HG03060 (cell line): Measurements from ENCODE around the gene GCC2.

ENCODE experiments used
- ATAC-seq: cut with Tn5 transposase; IDR thresholded peaks from one replicate; pipeline ENCODE4 v1.9.1; 2021; ENCODE audit warnings: low read depth, moderate number of reproducible peaks; ENCODE audit not compliant: unreplicated experiment

The GCC2 gene, protein sequence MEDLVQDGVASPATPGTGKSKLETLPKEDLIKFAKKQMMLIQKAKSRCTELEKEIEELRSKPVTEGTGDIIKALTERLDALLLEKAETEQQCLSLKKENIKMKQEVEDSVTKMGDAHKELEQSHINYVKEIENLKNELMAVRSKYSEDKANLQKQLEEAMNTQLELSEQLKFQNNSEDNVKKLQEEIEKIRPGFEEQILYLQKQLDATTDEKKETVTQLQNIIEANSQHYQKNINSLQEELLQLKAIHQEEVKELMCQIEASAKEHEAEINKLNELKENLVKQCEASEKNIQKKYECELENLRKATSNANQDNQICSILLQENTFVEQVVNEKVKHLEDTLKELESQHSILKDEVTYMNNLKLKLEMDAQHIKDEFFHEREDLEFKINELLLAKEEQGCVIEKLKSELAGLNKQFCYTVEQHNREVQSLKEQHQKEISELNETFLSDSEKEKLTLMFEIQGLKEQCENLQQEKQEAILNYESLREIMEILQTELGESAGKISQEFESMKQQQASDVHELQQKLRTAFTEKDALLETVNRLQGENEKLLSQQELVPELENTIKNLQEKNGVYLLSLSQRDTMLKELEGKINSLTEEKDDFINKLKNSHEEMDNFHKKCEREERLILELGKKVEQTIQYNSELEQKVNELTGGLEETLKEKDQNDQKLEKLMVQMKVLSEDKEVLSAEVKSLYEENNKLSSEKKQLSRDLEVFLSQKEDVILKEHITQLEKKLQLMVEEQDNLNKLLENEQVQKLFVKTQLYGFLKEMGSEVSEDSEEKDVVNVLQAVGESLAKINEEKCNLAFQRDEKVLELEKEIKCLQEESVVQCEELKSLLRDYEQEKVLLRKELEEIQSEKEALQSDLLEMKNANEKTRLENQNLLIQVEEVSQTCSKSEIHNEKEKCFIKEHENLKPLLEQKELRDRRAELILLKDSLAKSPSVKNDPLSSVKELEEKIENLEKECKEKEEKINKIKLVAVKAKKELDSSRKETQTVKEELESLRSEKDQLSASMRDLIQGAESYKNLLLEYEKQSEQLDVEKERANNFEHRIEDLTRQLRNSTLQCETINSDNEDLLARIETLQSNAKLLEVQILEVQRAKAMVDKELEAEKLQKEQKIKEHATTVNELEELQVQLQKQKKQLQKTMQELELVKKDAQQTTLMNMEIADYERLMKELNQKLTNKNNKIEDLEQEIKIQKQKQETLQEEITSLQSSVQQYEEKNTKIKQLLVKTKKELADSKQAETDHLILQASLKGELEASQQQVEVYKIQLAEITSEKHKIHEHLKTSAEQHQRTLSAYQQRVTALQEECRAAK (N-terminal part only)

GRCh38 chr2:108448678-108449409 lies at the start of gene GCC2:
Gene GCC2, plus strand, starts transcription at chr2:108449206. Its CDS starts 69 bp downstream, at chr2:108449275.
- peak; percentile 99 for ATAC-seq

DNA sequence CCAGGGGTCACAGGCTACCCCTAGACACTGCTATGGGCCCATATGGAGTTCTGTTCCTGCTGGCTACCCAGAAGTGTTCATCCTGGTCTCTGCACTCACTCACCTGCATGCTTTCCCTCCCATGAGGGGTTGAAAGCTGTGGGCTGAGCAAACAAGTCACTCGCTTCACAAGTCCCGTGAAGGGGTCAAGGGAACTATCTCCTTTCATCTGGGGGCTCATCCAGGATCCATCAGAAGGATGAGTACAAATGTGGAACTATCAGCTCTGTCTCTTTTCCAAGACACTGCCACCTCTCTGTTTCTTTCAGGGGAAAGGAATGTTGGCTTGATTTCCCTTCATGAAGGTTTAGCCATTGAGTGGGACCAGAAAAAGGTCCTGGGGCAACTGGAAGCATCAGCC lies 49.5 kb upstream of the GCC2 start:
- no peak for ATAC-seq

GRCh38 chr2:108401800-108402199 lies 47.2 kb upstream of the GCC2 start:
- no peak for ATAC-seq

DNA sequence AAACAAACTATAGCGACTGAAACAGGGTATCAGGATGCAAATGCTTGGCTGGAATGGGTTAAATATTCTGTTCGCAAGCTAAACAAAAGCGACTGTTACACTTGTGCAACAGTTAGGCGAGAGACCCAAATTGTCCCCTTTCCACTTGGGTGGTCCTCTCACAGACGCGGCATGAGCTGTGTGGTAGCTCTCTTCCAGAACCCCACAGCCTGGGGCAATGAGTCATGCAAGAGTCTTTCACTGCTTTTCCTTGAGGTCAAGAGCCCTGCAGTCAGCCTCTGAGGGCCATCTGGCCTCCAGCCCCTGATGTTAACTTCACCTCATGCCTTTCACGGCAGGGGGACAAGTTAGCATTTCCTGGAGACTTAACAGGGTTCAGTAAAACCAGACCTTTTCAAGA lies 45.5 kb upstream of the GCC2 start:
- ATAC-seq: no peak

GRCh38 chr2:108404784-108405397 lies 44.1 kb upstream of the GCC2 start:
- ATAC-seq: no peak

DNA sequence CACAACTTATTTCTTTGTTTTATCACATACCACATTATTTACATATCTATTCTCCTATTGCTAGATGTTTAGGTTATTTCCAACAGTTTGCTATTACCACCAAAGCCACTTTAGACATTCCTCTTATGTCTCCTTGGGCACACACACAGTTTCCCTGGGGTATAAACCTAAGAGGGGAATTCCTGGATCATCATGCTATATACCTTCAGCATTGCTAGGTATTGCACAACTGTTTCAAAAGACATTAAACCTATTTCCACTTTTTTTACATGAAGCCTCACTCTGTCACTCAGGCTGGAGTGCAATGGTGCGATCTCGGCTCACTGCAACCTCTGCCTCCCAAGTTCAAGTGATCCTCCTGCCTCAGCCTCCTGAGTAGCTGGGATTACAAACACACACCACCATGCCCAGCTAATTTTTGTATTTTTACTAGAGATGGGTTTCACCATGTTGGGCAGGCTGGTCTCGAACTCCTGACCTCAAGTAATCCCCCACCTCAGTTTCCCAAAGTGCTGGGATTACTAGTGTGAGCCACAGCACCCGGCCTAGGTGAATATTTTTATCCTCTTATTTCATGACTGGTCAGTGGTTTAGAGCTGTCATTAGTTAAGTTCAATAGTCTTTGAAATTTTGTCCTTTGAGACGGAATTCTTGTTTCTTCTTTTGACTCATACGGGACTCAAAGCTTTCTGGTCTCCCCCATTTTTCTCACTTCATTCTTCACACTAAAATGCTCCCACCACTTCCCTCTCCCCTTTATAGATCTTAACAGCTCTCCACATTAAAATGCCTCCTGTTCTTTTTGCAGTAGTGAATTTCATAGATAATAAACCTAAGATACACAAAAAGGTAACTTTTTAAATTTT lies 40.9 kb upstream of the GCC2 start:
- no peak for ATAC-seq

GRCh38 chr2:108409768-108410167 lies 39.2 kb upstream of the GCC2 start:
- no peak for ATAC-seq

- ATAC-seq: no peak
These were observed 35.9 kb upstream of the GCC2 start for GRCh38 chr2:108412995-108413710.

- no peak for ATAC-seq
These were observed 35.3 kb upstream of the GCC2 start for GRCh38 chr2:108413711-108414095.

GRCh38 chr2:108414256-108414876 lies 34.6 kb upstream of the GCC2 start:
- no peak for ATAC-seq

DNA sequence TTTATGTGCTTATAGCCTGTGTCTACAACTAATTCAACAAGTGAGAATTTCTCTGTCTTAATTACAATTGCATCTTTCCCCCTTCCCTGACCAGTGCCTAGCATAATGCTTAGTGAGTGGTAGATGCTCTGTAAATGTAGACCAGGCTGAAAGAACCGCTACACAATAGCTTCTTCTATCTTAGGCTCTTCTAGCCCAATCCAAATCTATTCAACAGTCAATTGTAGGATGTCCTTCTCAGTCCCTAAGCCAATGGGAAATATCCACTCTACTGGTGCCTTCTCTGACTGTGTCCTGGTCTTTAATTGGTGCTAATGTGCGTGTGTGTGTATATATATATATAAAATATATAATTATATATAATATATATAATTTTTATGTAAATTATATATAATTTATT lies 34.1 kb upstream of the GCC2 start:
- ATAC-seq: no peak

DNA sequence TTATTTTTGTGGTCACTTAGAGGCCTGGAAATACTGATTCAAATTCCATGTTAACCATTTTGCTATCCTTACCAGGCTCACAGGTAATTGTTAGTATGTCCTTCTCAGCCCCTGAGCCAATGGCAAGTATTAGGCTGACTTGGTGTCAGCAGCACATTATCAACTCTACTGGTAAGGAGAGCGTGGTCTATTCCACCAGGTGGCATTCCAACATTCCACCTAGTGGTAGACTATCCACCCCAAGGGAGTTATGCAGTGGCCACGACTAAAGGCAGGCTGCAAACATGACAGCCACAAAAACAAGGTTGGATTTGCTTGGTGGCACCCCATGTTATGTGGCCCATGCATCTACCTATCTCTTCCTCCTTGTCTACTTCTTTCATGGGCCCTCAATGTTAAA lies 31.8 kb upstream of the GCC2 start:
- no peak for ATAC-seq

GRCh38 chr2:108418416-108418815 lies 30.6 kb upstream of the GCC2 start:
- ATAC-seq: no peak

DNA sequence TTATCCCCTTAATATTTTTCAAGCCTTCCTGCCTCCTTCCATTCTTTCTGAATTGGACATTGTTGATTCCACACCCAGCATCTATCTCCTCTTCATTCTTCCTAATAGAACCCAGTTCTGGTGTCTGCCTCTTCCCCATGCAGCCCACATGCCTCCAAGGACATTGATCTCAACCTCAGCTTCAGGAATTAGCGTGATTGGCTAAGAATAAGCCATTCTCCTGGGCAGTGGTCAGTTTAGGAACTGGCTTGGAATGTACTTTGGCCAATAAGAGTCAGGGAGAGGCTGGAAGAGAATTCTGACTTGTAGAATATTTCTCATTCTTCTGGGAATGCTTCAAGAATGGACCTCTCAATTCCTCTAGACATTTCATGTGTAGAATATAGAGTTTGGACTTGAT lies 25.9 kb upstream of the GCC2 start:
- ATAC-seq: no peak

- no peak for ATAC-seq
These were observed 25.3 kb upstream of the GCC2 start for GRCh38 chr2:108423502-108424251.

DNA sequence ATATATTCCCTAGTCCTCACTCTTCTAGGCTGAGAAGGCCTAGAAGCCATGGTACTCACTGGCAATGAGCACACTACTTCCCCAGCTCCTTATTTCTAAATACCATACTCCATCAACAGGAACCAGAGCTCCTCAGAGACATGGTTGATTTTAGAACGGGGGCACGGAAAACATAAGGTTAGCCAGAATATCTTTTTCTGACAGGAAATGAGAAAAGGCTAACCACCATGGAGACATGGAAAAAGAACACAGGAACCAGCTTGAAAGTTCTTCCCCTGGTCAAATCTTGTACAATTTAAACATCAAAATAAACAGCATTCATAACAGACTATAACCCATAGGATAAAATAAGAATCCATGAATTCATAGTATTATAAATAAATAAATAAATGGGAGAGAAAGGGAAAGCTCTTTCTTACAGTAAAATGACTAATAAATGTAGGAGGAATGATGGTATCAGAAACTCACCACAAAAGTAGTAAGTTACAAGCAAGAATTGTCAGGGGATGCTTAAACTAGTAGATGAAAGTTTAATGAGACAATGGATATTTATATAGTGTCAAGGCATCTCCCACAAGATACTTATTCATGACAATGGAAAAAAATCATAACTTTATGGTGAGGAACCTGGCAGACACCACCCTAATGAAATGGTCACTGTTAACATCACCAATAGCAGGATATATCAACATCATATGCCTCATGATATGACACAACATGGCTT lies 20.6 kb upstream of the GCC2 start:
- ATAC-seq: no peak
